ENCODE results near the gene ROPN1. TPM values are rescaled to one million over a fixed set of nuclear protein-coding genes. Genes with fewer than 3 reads are reported as not detected.
"Not testable (repeated sequence)": the region's sequence is repeated elsewhere in the genome, so short reads cannot be mapped to it uniquely, and the experiment has no call there.

Gene ROPN1
- total and polyA plus RNA-seq, 2 of the 13 experiments (the other 11 are each of a cell fraction or from before 2014, with no cell fraction given), result not detected

DNA sequence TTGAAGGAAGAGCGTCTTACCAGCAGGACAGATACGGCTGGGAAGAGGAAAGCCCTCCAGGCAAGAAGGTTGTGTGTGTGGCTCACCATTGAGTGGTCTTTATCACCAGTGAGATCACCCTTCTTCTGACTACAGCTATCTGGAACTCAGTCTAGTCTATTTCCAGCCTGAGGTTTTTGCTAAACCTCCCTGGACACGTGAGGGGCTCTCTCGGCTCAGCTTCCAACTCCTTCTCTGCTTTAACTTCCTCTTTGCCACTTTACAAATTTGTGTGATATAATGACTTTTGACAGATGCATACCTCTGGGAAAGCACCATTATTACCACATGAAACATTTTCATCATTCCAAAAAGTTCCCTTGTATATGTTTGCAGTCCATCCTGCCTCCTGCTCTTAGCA, 15.3 kb upstream of the ROPN1 start:
- Histone ChIP-seq H3K9me3 (ENCODE audit: low read length) (no peaks in the 10 kb centered on the region), H3K9ac (ENCODE audit: insufficient read depth, low read depth, low read length) (no peak overlapping the region), H3K36me3 (replicated peaks in 1 of 2; ENCODE audit: control insufficient read depth in 1 of 2, insufficient read depth in 2 of 2, low read length in 2 of 2) (no peaks in the 10 kb centered on the region), H3K27ac (ENCODE audit: extremely low read length, insufficient read depth, low read length) (no peak overlapping the region), H4K20me1 (ENCODE audit: insufficient read depth, low read length) (no peaks in the 10 kb centered on the region), H3K4me2 (ENCODE audit: low read depth, low read length) (no peak overlapping the region), H2AFZ (ENCODE audit: low read length) (no peak overlapping the region), H3K27me3 (ENCODE audit: control insufficient read depth in 1 of 2, insufficient read depth in 2 of 2, low read length in 2 of 2) (peaks cover 1 to 3% of the 10 kb centered on the region in 2 experiments; a peak in 1 of 5 replicates), H3K79me2 (ENCODE audit: insufficient read depth, low read length) (no peaks in the 10 kb centered on the region), H3K4me3 (replicated peaks in 1 of 3; ENCODE audit: insufficient read depth in 1 of 3, low read depth in 2 of 3, low read length in 3 of 3) (no peak overlapping the region), H3K4me1 (ENCODE audit: insufficient read depth, low read length) (no peaks in the 10 kb centered on the region)
- WGBS (ENCODE audit: low lambda C conversion rate), result 3% methylated on average over 4 of the region's 4 CpGs
- ATAC-seq, result no peak
- in situ Hi-C loops (cut with HindIII; ENCODE audit: extremely low pct_ligation_motif_present, low pct_unique_long_range_greater_than_20kb), result loop anchor here (25.0 kb wide), 1 partner anchor 255 kb away; no protein-coding TSS in a partner anchor
- POLR2A ChIA-PET, result no interaction called here
- no peak for TF ChIP-seq TBX3 (IDR thresholded peaks at IDR 0.05; ENCODE audit: borderline replicate concordance)
- no peak for TF ChIP-seq NFRKB (IDR thresholded peaks at IDR 0.05)
- no peak for TF ChIP-seq ONECUT2 (CRISPR knock-in tag; IDR thresholded peaks at IDR 0.05)
- no peak for TF ChIP-seq MXD4 (CRISPR knock-in tag; IDR thresholded peaks at IDR 0.05)
- no peak for TF ChIP-seq NAIF1 (CRISPR knock-in tag; IDR thresholded peaks at IDR 0.05; ENCODE audit: borderline replicate concordance)
- TF ChIP-seq, protein P1, sequence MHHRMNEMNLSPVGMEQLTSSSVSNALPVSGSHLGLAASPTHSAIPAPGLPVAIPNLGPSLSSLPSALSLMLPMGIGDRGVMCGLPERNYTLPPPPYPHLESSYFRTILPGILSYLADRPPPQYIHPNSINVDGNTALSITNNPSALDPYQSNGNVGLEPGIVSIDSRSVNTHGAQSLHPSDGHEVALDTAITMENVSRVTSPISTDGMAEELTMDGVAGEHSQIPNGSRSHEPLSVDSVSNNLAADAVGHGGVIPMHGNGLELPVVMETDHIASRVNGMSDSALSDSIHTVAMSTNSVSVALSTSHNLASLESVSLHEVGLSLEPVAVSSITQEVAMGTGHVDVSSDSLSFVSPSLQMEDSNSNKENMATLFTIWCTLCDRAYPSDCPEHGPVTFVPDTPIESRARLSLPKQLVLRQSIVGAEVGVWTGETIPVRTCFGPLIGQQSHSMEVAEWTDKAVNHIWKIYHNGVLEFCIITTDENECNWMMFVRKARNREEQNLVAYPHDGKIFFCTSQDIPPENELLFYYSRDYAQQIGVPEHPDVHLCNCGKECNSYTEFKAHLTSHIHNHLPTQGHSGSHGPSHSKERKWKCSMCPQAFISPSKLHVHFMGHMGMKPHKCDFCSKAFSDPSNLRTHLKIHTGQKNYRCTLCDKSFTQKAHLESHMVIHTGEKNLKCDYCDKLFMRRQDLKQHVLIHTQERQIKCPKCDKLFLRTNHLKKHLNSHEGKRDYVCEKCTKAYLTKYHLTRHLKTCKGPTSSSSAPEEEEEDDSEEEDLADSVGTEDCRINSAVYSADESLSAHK (CRISPR knock-in tag; IDR thresholded peaks at IDR 0.05; ENCODE audit: borderline replicate concordance), result no peak
- no peak for TF ChIP-seq HDAC2 (CRISPR knock-in tag; IDR thresholded peaks at IDR 0.05)
- no peak for TF ChIP-seq DR1 (CRISPR knock-in tag; IDR thresholded peaks at IDR 0.05)
- TF ChIP-seq, protein P2, sequence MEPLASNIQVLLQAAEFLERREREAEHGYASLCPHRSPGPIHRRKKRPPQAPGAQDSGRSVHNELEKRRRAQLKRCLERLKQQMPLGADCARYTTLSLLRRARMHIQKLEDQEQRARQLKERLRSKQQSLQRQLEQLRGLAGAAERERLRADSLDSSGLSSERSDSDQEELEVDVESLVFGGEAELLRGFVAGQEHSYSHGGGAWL (CRISPR knock-in tag; IDR thresholded peaks at IDR 0.05), result no peak
- TF ChIP-seq HDAC6 (IDR thresholded peaks at IDR 0.05; ENCODE audit: low read depth, low read length), result no peak
- no peak for TF ChIP-seq FOXA3 (CRISPR knock-in tag; IDR thresholded peaks at IDR 0.05)
- TF ChIP-seq JUNB (CRISPR knock-in tag; IDR thresholded peaks at IDR 0.05; ENCODE audit: borderline replicate concordance), result no peak
- no peak for TF ChIP-seq ZNF776 (CRISPR knock-in tag; IDR thresholded peaks at IDR 0.05)
- no peak for TF ChIP-seq NFATC3 (CRISPR knock-in tag; IDR thresholded peaks at IDR 0.05)
- CTCF ChIA-PET (ENCODE audit: low intra/inter-chr PET ratio, low total read pairs), result no interaction called here
- DNase-seq (ENCODE audit: low spot score), result no peak
- FAIRE-seq, result no peak
- intact Hi-C loops (cut with micrococcal nuclease; ENCODE audit: unreplicated experiment), result no loop called here
- BruUV-seq (replicated peaks), result no TSS peak

DNA sequence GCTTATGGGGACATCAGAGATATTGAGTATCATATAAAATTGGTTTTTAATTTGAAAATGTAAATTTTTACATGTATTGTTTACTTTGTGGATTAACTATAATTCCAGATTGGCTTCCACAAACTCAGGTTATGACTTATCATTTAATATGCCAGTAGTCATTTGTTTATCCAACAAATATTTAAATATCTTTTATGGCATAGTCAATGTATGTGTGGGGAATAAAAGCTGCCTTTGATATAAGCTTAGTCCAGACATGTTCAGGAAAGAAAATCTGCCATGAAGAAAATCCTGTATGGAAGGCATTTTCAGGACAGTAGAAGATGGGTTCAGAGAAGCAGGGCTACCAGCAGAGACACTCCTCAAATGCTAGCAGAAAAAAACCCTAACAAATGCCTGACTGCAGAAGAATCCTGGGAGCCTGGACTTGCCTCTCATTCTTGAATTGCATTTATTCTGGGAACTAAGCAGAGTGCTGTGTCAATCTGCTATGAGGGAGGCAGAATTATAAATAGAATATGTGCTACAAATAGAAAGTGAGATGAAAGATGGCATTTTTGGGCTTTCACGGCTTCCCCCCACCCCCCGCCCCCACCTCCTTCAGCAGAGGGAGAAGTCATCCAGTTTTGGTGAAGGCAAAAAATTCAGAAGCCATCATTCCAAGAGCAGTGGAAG, 10.6 kb upstream of the ROPN1 start:
- H3K4me2 ChIP-seq (ENCODE audit: low read depth, low read length); FAIRE-seq; H3K9me3 ChIP-seq (ENCODE audit: low read length); DNase-seq (ENCODE audit: low spot score); H3K36me3 ChIP-seq (replicated peaks in 1 of 2; ENCODE audit: control insufficient read depth in 1 of 2, insufficient read depth in 2 of 2, low read length in 2 of 2); H3K27me3 ChIP-seq (ENCODE audit: control insufficient read depth in 1 of 2, insufficient read depth in 2 of 2, low read length in 2 of 2); H3K27ac ChIP-seq (ENCODE audit: extremely low read length, insufficient read depth, low read length); CTCF ChIA-PET (ENCODE audit: low intra/inter-chr PET ratio, low total read pairs); H3K4me1 ChIP-seq (ENCODE audit: insufficient read depth, low read length); H3K79me2 ChIP-seq (ENCODE audit: insufficient read depth, low read length); intact Hi-C loops (cut with micrococcal nuclease; ENCODE audit: unreplicated experiment); POLR2A ChIA-PET; H4K20me1 ChIP-seq (ENCODE audit: insufficient read depth, low read length); ATAC-seq; BruUV-seq (replicated peaks); H2AFZ ChIP-seq (ENCODE audit: low read length); H3K9ac ChIP-seq (ENCODE audit: insufficient read depth, low read depth, low read length); H3K4me3 ChIP-seq (replicated peaks in 1 of 3; ENCODE audit: insufficient read depth in 1 of 3, low read depth in 2 of 3, low read length in 3 of 3): not testable (repeated sequence)
- 2% methylated on average over 2 of the region's 2 CpGs for WGBS (ENCODE audit: low lambda C conversion rate)
- in situ Hi-C loops (cut with HindIII; ENCODE audit: extremely low pct_ligation_motif_present, low pct_unique_long_range_greater_than_20kb), result loop anchor here (25.0 kb wide), 1 partner anchor 260 kb away; no protein-coding TSS in a partner anchor

Data from HepG2 (cell line).